NCI-H526 (cell line): ENCODE measurements around the gene AFAP1.

ENCODE experiments used
- DNase-seq, 2 experiments: peaks; one replicate each; lab custom pipeline; 2025; lab: John Stamatoyannopoulos, UW

The AFAP1 gene

GRCh38 chr4:7753931-7754465, 185.7 kb downstream of the AFAP1 start:
- DNase-seq, result no peak

GRCh38 chr4:7753271-7753670, 186.4 kb downstream of the AFAP1 start:
- DNase-seq, result no peak

GRCh38 chr4:7752649-7753048, 187.0 kb downstream of the AFAP1 start:
- no peak for DNase-seq

GRCh38 chr4:7750972-7751371, 188.7 kb downstream of the AFAP1 start:
- DNase-seq, result no peak

GRCh38 chr4:7750523-7750922, 189.1 kb downstream of the AFAP1 start:
- DNase-seq, result no peak

- no peak for DNase-seq
Measured at GRCh38 chr4:7747566-7747965, 192.1 kb downstream of the AFAP1 start.

GRCh38 chr4:7747062-7747385, 192.6 kb downstream of the AFAP1 start:
- no peak for DNase-seq

- DNase-seq, result no peak
Measured at GRCh38 chr4:7746351-7747061, 193.2 kb downstream of the AFAP1 start.

GRCh38 chr4:7745301-7745885, 194.3 kb downstream of the AFAP1 start:
- DNase-seq, result no peak

GRCh38 chr4:7744142-7744804, 195.4 kb downstream of the AFAP1 start:
- no peak for DNase-seq

GRCh38 chr4:7742807-7743280, 196.8 kb downstream of the AFAP1 start:
- DNase-seq, result no peak

GRCh38 chr4:7741946-7742806, 197.5 kb downstream of the AFAP1 start:
- DNase-seq, result no peak

- DNase-seq, result no peak
Measured at GRCh38 chr4:7740866-7741525, 198.7 kb downstream of the AFAP1 start.

- no peak for DNase-seq
Measured at GRCh38 chr4:7739918-7740865, 199.5 kb downstream of the AFAP1 start.

- DNase-seq, result no peak
Measured at GRCh38 chr4:7739077-7739917, 200.4 kb downstream of the AFAP1 start.

- no peak for DNase-seq
Measured at GRCh38 chr4:7738458-7739076, 201.1 kb downstream of the AFAP1 start.

GRCh38 chr4:7737752-7738457, 201.8 kb downstream of the AFAP1 start:
- DNase-seq, result no peak

- DNase-seq, result no peak
Measured at GRCh38 chr4:7737268-7737645, 202.4 kb downstream of the AFAP1 start.
